ENCODE measurements around the gene KCTD1. TPM values are rescaled to one million over a fixed set of nuclear protein-coding genes. Genes with fewer than 3 reads are reported as not detected.

KCTD1 gene
- total RNA-seq: 9.7 and 10.6 TPM in 2 replicates

GRCh38 chr18:26548415-26549262, at the start of gene KCTD1:
Gene KCTD1, minus strand, starts transcription at chr18:26548553. Its CDS starts 17 bp downstream, at chr18:26548536.

